Body of pancreas (tissue), 4 donors: ENCODE data around the gene ARHGAP36. TPM values are rescaled to one million over a fixed set of nuclear protein-coding genes. Genes with fewer than 3 reads are reported as not detected.

ENCODE experiments used
- ATAC-seq: fragments of 150-250 bp; one replicate; pipeline ENCODE4 v1.9.1; 2016
- DNase-seq, 4 donors: peaks; one replicate each; pipeline ENCODE4 v3.0.0-alpha.2; 2019
- H3K27ac ChIP-seq, 4 donors: fragments of 200-600 bp; sonication (generic); 1 replicate in 3 of 4; 2 replicates in 1 of 4; pipeline versions ENCODE4 v1.5.1 to v1.6.1; 2016 to 2019; ENCODE audit warnings: mild to moderate bottlenecking in 1 of 4, mixed read lengths in 1 of 4, moderate library complexity in 1 of 4
- H3K27me3 ChIP-seq, 2 donors: fragments of 200-600 bp; sonication (generic); one replicate each; pipeline ENCODE4 v1.6.0; 2016; ENCODE audit warnings: mild to moderate bottlenecking in 1 of 2
- H3K36me3 ChIP-seq, 2 donors: fragments of 200-600 bp; sonication (generic); replicated peaks in 1 of 2; 2 replicates each; pipeline ENCODE4 v1.5.1; 2016; ENCODE audit warnings: low read depth in 2 of 2; ENCODE audit not compliant: insufficient read depth in 1 of 2
- H3K4me1 ChIP-seq: fragments of 200-600 bp; sonication (generic); one replicate; pipeline ENCODE4 v1.6.0; 2016
- H3K4me3 ChIP-seq, 2 donors: fragments of 200-600 bp; sonication (generic); 1 replicate in 1 of 2; 2 replicates in 1 of 2; pipeline ENCODE4 v1.5.1; 2016 to 2019
- H3K9me3 ChIP-seq, 3 donors: fragments of 200-600 bp; sonication (generic); 1 replicate in 2 of 3; 2 replicates in 1 of 3; pipeline ENCODE4 v1.5.1; 2016
- POLR2A ChIP-seq, 3 donors: fragments of 450-650 bp; IDR thresholded peaks; one replicate each; pipeline ENCODE4 v1.6.1; 2016; ENCODE audit warnings: antibody characterized with exemption in 3 of 3, mild to moderate bottlenecking in 2 of 3
- WGBS, 2 donors: methylation state at CpG; one replicate each; pipeline ENCODE4 v1.1.5; 2017; 5-methylcytosine and 5-hydroxymethylcytosine counted together
- intact Hi-C: fragments of 100-400 bp; cut with DNase I; formaldehyde crosslinking; loops from one replicate; pipeline ENCODE4 v1.15.1; 2023
- total RNA-seq, 2 donors: library from RNA; depleted of rRNA; stranded (reverse); fragments of >200 nt; gene quantifications; one replicate each; pipeline ENCODE4 v1.1.0, GENCODE V29; 2016
- TF ChIP-seq, protein P1 (sequence below), 7 experiments: fragments of 450-650 bp in 4 of 7; fragments of 200-600 bp in 3 of 7; sonication (generic) in 3 of 7; IDR thresholded peaks; one replicate each; pipeline ENCODE4 v1.5.1; 2016 to 2019; ENCODE audit warnings: antibody characterized with exemption in 7 of 7

The ARHGAP36 gene
- total RNA-seq, 2 donors from 2014 or later: not detected

DNA sequence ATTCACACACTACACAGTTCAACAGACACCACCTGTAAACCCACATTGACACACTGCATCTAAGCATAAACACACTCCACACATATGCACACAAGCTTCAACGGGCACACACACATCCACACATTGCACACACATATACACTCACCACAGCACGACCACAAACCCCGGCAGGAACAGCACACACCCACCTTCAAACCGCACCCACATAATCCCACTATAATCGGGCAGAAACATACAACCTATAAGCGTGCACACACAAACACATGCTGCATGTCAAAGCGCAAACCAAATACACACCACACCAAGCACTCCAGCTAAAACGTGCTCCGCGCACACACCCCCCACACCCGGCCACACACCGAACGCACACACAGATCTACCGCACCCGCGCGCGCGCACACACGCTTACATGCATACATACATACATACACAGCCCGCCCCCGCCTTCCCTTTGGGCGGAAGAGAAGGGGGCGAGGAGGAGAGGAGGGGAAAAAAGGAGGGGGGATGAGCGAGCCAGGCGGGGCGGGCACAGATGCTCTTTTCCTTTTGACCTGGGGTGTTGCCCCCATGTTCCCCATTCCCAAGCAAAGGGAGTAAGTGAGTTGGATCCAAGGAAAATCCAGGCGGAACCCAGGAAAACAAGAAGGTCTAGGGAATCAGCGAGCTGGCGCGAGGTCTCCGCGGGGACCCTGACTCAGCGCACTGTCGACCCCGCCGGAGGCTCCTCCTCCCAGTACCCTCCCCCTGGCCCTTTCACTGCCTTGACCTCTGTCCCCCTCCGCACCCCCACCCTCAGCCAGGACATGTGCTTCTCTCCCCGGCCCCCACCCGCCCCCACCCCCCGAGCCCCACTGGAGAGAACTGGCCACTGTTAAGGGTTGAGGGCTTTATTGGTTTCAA lies 9.9 kb downstream of the ARHGAP36 start:
- ATAC-seq (no peak), DNase-seq (peak in 1 of 4 donors; percentile 11)
- Histone ChIP-seq H3K4me3 (no peak overlapping the region), H3K9me3 (no peaks in the 10 kb centered on the region), H3K4me1 (no peaks in the 10 kb centered on the region), H3K27ac (no peak overlapping the region), H3K36me3 (no peaks in the 10 kb centered on the region), H3K27me3 (no peaks in the 10 kb centered on the region)
- WGBS, 2 donors: 3 to 7% methylated on average over 12 to 38 of the region's 41 CpGs
- intact Hi-C loops: no loop called here
- no peak for TF ChIP-seq POLR2A (IDR thresholded peaks at IDR 0.05)
- TF ChIP-seq, protein P1, sequence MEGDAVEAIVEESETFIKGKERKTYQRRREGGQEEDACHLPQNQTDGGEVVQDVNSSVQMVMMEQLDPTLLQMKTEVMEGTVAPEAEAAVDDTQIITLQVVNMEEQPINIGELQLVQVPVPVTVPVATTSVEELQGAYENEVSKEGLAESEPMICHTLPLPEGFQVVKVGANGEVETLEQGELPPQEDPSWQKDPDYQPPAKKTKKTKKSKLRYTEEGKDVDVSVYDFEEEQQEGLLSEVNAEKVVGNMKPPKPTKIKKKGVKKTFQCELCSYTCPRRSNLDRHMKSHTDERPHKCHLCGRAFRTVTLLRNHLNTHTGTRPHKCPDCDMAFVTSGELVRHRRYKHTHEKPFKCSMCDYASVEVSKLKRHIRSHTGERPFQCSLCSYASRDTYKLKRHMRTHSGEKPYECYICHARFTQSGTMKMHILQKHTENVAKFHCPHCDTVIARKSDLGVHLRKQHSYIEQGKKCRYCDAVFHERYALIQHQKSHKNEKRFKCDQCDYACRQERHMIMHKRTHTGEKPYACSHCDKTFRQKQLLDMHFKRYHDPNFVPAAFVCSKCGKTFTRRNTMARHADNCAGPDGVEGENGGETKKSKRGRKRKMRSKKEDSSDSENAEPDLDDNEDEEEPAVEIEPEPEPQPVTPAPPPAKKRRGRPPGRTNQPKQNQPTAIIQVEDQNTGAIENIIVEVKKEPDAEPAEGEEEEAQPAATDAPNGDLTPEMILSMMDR (IDR thresholded peaks at IDR 0.05): no peak

DNA sequence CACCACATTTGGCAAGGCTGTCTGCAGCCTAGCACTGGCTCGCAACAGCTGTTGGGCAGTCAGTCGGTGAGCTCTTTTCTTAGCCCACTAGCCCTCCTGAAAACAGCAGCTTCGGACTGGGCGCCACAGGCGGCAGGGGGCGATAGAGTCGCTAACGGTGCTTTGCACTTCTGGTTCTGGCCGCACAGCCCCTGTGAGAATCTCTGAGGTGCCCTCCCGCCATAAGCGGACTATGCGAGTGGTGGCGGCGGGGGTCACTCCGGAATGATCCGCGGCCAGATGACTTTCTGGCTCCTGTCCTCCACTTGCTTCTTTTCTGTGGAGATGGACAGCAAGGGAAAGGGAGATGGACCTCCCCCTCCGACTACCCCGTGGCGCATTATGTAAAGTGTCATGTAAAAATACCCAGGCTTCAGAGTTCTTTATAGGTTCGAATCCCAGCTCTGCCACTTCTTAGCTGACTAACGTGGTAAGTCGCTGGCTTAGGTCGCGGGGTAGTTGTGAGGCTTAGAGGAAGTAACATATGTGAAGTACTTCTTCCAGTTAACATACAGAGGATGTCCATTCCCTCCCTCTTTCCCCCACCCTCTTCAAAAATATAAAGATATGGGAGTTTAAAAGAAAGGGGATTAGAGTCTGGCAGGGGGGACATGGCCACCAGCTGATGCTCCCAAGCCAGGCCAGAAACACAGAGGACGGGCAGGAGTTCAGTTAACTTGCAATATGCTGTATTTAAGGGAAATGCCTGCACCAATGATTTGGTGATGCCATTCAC lies 11.0 kb downstream of the ARHGAP36 start:
- H3K4me1 ChIP-seq: no peaks in the 10 kb centered on the region
- H3K27ac ChIP-seq: no peak overlapping the region
- no peaks in the 10 kb centered on the region for H3K36me3 ChIP-seq
- H3K27me3 ChIP-seq: no peaks in the 10 kb centered on the region
- WGBS, 2 donors: 3 to 9% methylated on average over 13 to 23 of the region's 26 CpGs
- intact Hi-C loops: no loop called here
- TF ChIP-seq POLR2A (IDR thresholded peaks at IDR 0.05): no peak
- TF ChIP-seq, protein P1 (IDR thresholded peaks at IDR 0.05): peak; percentile 22 to 52 (median 37)
- H3K9me3 ChIP-seq: no peaks in the 10 kb centered on the region
- ATAC-seq: peak; percentile 60
- no peak overlapping the region for H3K4me3 ChIP-seq
- peak; percentile 35 to 66 (median 44) for DNase-seq

DNA sequence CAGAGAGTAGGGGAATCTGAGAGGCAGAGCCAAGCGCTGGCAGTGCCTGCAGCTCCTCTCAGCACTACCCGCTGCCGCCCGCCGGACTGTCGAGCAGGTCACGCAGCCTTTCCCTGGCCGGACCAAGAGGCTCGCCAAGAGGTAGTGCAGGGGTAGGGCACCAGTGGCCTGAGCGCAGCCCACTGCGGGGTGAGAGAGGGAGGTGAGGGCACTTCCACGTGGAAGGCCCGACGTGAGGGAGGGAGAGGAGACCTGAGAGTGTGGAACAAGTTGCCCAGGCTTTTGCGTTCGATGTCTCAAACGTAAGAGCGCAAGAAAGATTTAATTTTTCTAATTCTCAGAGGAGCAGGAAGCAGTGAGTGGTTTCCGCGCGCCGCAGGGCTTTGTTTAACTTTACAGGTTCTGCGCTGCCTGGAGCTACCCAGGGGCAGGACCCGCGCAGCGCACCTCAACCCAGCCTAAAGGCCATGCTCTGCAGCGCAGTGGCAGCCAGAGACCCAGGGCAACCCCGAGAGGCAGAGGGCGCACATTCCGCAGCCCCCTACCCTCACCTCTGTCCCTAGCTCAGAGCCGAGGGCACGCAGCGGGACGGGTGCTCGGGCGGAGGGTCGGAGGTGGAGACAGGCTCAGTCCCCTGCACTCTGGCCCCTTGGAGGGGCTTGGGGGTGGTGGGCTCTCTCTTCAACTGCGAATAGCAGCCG lies 14.9 kb downstream of the ARHGAP36 start:
- intact Hi-C loops: no loop called here
- DNase-seq (no peak), ATAC-seq (no peak)
- TF ChIP-seq, protein P1 (IDR thresholded peaks at IDR 0.05): no peak
- no peak for TF ChIP-seq POLR2A (IDR thresholded peaks at IDR 0.05)
- Histone ChIP-seq H3K4me1 (no peaks in the 10 kb centered on the region), H3K27ac (no peak overlapping the region), H3K27me3 (no peaks in the 10 kb centered on the region), H3K36me3 (no peaks in the 10 kb centered on the region), H3K9me3 (no peaks in the 10 kb centered on the region), H3K4me3 (no peak overlapping the region)
- 4 to 9% methylated on average over 10 to 21 of the region's 39 CpGs for WGBS, 2 donors

DNA sequence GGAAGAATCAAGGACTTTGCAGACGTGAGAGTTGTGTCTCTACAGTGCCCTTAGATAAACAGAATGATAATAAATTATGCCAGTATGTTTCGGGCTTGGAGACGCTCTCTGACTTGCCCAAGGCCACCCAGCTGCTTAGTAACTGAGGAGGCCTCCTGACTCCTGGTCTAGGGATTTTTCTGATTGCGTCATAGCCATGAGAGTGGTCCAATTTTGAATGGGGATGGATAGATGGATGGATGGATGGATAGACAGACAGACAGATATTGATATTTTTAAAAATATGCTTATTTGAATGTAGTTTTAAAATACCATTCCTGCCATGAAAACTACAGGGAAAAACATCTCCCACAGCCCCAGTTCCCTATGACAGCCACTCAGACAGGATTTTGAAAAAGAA lies 15.5 kb downstream of the ARHGAP36 start:
- TF ChIP-seq, protein P1 (IDR thresholded peaks at IDR 0.05): no peak
- no peak for TF ChIP-seq POLR2A (IDR thresholded peaks at IDR 0.05)
- H3K27ac ChIP-seq: no peak overlapping the region
- H3K36me3 ChIP-seq: no peaks in the 10 kb centered on the region
- H3K4me3 ChIP-seq: no peak overlapping the region
- DNase-seq (no peak), ATAC-seq (no peak)
- H3K9me3 ChIP-seq: no peaks in the 10 kb centered on the region
- intact Hi-C loops: no loop called here
- H3K4me1 ChIP-seq: no peaks in the 10 kb centered on the region
- WGBS, 2 donors: 10 to 17% methylated on average over 3 to 4 of the region's 4 CpGs
- H3K27me3 ChIP-seq: no peaks in the 10 kb centered on the region
